ENCODE data around the gene PCGF2.
A peak's percentile ranks its signal among the peaks of the same experiment; 100 is the strongest.
"Not testable (repeated sequence)": the region's sequence is repeated elsewhere in the genome, so short reads cannot be mapped to it uniquely, and the experiment has no call there.

PCGF2 gene

DNA sequence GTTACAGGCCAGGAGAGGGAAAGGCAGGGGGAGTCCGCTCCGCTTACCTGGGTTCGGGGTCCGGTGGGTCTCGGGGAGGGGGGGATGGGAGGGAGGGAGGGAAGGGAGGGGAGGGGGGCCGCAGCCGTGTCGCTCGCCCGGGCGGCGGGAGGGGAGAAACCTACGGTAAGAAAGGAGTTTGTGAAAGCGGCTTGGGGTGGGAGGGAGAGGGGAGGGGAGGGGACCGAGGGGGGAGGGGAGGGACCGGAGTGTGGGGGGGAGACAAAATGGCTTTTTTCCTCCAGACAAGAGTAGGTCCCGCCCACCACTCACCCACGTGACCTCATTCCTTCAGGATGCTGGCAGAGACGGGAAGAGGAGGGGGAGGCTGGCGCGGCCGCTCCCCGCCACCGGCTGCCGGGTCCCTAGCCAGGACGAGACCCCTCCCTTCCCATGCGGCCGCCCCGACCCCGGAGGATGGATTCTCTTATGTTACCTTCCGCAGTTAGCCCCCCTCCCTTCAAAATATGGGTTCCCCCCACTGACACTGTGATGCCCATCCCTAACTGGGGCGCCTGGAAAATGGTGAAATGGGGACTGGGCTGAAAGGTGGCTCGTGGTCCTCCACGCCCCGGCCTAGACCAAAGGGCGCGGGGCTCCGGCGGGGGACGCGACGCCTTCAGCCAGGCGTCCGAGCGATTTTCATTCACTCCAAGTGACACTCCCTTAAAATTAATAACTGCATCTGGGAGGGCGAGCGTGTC is at the start of gene PCGF2:
Gene PCGF2, minus strand, starts transcription at position 188 of the 743 bp plus-strand sequence. CDS start 7,934 bp downstream, outside the sequence.
- peak; percentile 70 for DNase-seq (ENCODE audit: low read depth)

DNA sequence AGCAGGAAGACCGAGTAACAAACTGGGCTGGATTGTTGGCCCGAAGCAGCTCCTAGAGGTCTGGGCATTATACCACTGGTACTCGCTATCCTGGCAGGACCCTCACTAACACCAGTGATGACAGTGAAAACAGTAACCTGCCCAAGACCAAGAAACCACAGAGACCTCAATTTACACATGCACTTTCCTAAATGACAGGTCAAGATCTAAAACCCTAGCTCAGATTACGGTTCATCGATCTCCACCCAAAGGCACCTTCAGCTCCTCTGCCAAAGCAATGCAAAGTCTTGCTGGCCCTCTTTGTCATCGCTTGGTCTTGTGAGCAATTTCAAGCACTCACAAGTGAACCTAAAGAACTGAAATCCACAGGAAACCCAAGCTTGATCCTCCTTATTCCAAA is 49.7 kb upstream of the PCGF2 start:
- no peak for DNase-seq (ENCODE audit: low read depth)

DNA sequence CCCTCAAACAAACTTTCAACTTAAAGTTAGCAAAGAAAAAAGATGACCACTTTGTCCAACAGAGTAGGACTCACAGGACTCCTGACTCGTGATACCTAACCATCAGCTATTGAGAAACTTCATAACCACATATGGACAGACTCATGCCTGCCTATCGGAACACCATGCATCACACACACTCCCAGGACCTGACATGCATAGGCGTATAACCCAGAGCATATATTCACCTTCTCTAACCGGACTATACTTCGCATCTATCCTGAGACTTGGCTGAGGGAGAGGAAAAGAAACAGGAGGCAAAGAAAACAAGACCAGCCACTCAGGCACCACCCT is 49.0 kb upstream of the PCGF2 start:
- DNase-seq (ENCODE audit: low read depth) = no peak

DNA sequence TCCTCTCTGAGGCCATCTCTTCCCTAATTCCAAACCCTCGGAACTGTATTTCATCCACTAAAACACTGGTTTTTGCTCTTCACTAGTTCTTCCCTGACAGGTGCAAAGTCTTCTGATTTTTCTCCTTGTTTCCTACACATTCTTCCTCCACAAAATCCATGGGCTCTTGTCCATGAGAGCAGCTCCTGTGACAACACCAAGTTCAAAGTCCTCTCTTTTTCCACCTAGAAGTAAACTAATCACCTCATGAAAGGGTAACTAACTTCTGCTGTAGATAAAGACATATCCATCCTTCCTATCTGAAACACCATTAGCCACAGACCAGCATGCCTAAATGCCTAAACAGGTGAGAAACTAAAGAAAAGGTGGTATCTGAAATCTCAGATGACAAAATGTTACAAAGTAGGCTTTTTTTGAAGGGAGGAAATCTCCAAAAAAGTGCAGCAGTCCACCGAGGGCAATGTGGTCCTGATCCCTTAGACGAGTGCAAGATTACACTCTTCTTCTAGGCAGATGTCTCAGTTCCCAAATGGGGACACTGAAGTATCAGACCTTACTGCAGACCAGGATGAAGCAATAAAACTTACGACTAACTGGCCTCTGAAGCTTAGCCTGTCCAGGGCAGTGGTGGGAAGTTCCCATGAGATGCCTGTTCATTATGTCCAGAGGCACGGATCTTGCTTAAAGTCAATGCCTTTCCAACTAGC is 48.5 kb upstream of the PCGF2 start:
- DNase-seq (ENCODE audit: low read depth) = no peak

DNA sequence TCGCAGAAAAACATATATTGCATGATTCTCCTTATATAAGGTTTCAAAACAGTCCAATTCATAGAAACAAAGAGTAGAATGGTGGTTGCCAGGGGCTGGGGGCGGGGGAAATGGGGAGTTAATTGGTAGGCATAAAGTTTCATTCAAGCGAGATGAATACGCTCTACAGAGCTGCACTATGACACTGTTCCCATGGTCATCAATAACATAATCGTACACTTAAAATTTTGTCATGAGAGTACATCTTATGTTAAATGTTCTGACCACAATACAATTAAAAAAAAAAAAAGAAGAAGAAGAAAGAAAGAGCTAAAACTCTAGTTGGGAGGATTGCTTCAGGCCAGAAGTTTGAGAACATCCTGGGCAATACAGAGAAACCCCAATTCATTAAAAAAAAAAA is 46.1 kb upstream of the PCGF2 start:
- no peak for DNase-seq (ENCODE audit: low read depth)

DNA sequence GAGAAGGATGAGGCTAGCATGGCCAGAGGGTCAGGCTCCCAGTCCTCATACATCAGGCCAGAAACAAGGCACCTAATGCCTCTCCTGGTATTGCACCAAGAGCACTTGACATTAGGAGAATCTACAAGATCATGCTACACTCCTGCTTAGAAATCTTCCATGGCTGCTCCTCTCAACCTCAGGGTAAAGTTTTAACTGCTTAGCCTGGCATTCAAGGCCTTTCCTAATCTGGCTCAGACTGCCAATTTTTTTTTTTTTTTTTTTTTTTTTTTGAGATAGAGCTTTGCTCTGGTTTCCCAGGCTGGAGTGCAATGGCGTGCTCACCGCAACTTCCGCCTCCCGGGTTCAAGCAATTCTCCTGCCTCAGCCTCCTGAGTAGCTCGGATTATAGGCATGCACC is 43.0 kb upstream of the PCGF2 start:
- DNase-seq (ENCODE audit: low read depth) = no peak

DNA sequence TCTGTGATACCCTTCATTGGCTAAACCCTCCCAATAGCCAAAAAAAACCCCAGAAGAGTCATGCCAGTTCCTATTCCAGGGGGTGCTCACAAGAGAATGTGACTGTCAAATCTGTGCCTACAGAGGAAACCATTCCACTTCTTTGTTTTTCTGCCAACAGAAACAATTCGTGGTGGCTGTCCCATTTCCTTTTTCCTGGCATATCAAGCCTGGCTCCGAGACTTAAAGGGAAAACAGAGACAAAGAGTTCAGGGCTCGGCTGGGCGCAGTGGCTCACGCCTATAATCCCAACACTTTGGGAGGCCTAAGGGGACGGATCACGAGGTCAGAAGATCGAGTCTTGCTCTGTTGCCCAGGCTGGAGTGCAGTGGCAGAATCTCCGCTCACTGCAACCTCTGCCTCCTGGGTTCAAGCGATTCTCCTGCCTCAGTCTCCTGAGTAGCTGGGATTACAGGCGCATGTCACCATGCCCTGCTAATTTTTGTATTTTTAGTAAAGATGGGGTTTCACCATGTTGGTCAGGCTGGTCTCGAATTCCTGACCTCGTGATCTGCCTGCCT is 42.1 kb upstream of the PCGF2 start:
- not testable (repeated sequence) for DNase-seq (ENCODE audit: low read depth)

DNA sequence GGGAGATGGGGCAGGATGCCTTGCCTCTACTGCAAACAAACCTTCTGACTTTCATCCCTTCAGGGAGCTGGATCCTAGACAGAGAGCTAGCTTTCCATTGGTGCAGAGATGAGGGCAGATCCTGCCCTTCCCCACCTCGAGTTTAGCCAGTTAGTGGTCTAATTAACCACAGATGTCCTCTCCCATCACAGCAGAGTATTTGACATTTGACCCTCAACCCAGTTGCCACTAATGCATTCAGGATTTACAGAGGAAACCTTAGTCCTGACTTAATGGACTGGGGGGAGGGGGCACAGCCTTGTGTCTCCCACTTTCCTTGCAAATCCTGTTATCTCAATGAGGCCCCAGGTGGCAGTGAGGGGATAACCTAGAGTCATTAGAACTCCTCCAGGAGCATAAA is 41.0 kb upstream of the PCGF2 start:
- no peak for DNase-seq (ENCODE audit: low read depth)

DNA sequence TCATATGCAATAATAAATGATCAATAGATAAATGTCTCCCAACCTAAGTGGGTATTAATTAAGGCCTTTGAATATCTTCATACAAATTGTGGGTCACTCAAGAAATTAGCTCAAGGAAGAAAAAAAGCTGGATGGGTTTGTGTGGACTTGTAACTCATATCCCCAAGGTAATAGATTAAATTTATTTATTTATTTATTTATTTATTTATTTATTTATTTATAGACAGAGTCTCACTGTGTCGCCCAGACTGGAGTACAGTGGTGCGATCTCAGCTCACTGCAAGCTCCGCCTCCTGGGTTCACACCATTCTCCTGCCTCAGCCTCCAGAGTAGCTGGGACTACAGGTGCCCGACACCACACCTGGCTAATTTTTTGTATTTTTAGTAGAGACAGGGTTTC is 39.9 kb upstream of the PCGF2 start:
- DNase-seq (ENCODE audit: low read depth) = not testable (repeated sequence)

DNA sequence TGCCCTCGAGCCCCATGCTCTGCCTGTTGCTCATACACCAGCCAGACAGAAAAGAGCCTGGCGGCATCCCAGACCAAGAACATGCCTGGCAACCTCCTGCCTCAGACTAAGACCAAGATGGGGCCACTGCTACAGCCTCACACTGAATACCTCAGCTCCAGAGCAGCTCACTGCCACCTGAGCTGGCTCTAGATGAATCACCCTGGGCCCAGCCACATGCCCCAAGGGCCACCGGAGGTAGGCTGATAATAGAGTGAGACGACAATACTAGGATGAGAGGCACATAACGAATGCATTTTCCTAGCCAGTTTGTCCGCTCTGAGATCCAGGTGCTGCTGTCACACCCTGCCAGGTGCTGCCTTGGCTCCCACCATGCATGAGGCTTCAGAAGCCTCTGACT is 38.2 kb upstream of the PCGF2 start:
- no peak for DNase-seq (ENCODE audit: low read depth)

DNA sequence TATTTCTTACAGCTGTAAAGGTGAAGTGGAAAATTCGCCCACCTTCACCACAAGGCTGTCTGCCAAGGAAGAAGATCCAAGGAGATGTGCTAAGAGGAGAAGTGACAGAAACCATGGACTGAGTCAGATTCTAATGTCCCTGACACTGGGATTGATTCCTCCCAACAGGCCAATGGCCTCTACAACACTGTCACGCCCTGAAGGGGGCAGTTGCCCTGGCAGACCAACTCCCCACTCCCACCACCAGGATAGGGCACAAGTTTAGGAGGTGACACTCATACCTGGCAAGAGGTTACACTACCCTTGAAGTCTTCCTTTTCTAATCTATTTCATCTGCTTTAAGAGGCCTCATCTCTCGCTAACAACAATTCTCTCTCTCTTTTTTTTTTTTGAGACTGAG is 35.1 kb upstream of the PCGF2 start:
- no peak for DNase-seq (ENCODE audit: low read depth)

DNA sequence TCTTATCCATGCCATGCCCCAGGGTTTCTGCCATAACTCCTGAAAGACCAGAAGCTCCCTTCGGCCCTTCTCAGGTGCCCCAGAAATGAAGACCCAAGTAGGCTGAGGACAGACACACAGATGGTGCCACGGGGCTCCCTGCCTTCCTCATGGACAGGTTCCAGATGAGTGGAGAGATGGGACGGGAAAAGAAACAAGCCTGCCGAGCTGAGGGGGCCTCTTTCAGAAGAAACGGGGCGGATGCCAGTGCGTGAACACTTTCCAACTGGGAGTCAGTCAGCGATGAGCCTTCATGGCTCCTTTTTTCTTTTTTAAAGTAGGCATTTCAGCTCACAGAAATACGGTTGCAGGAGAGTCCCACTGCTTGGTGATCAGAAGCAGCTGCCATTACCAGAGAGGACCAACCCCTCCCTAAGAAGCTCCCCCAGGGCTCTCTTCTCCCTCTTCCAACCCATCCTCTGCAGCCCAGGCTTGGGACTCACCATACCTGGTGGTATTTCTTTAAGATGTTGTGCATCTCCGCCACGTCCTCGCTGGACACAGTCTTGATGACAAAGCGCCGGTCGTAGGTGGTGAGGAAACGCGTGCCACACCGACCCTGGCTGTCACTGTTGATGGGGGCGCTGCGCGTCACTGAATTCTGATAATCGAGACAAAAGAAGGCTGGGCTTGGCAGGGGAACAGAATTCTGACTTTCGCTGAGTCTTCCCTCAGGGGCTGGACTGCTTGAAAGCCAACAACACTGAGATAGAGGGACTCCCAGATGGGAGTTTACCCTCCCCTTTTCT is 32.0 kb upstream of the PCGF2 start:
- DNase-seq (ENCODE audit: low read depth) = no peak

DNA sequence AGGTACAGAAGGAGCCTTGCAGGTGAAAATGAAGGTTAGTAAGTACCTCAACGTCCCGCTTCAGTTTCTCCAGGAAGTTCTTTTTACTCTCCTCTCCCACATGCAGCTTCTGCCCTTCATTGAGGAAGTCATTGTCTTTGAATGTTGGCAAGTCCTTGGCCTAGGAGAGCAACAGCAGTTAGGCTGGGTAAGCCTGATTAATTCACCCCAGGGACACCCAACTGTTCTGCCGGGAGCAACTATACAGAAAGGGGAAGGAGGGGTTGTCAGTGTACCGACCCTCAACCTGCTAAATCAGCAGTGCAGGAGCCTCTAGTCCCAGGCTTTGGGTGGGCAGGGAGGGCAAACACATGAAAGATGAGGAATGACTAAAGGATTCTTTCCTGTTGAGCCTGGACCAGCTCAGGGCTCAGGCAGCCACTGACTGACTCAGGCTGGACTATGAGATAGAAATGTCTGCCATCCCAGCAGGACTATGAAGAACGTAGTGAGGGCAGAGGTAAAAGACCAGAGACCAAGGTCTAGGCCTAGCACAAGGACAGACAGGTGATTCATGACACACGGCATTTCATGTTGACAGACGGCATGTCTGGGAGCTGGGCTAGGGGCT is 29.6 kb upstream of the PCGF2 start:
- DNase-seq (ENCODE audit: low read depth) = no peak

DNA sequence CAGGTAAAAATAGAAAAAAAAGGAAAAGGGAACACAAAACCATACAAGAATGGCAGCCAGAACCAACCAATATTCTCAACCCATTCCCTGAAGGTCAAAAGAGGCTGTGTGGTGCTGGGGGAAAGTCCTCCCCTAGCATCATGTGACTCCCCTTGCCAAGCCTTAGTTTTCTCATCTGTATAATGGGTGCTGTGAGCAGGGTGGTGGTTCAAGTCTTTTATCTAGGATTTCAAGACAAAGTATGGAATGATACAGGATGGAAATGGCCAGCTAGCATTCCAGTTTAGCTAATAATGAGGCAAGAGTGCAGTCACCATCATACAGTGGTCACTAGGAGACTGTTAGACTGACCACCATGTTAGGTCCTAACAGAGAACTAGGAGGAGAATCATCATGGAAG is 25.1 kb upstream of the PCGF2 start:
- no peak for DNase-seq (ENCODE audit: low read depth)

DNA sequence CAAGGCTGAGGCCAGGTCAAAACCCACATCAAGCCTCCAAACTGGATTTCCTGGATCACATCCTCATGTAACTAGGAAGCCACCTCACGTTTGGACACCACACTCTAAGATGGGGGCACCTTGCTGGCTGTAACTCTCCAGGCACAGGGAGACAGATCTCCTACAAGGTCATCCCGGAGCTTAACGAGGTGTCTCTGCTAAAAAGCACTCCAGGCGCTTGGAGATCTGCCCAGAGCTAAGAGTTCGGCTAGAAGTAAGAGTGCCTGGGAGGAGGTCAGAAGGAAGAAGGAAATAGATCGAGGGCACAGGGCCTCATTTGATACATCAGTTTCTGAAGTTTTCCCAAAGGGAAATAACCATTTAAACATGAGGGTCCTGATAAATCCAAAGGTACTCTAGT is 20.3 kb upstream of the PCGF2 start:
- DNase-seq (ENCODE audit: low read depth) = no peak

DNA sequence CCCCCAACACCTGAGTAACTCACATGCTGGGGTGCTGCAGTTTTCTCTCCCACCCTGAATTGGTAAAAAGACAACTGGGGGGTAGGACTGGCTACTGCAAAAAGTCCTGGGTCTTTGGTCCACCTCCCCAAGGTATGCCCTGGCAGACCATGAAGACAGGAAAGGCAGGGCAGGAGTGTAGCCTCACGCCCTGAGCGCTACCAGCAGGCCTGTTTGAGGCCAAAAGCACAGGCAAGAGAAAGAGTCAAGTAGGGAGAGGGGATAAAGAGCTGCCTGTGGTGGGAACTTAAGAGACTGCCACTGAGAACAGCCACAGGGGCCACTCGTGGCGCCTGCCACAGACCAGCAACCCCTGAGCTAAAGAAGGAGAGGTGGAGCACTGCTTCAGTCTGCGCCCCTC is 18.2 kb upstream of the PCGF2 start:
- DNase-seq (ENCODE audit: low read depth) = no peak

DNA sequence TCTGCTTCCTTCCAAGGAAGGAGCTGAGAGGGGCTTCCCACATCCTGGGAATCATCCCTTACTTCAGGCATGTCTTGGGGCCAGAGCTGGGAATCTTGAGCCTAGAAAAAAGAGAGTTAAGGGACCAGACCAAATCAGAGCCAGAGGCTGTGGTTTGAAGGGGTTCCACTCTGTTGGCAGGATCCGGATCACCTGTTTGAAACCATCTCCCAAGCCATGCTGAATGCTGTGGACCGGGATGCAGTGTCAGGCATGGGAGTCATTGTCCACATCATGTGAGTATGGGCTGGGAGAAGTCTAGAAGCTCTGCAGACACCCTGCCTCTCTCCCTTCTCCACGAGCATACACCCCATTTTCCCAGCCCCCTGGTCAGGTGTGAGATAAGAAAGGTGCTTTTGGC is 14.1 kb upstream of the PCGF2 start:
- no peak for DNase-seq (ENCODE audit: low read depth)

DNA sequence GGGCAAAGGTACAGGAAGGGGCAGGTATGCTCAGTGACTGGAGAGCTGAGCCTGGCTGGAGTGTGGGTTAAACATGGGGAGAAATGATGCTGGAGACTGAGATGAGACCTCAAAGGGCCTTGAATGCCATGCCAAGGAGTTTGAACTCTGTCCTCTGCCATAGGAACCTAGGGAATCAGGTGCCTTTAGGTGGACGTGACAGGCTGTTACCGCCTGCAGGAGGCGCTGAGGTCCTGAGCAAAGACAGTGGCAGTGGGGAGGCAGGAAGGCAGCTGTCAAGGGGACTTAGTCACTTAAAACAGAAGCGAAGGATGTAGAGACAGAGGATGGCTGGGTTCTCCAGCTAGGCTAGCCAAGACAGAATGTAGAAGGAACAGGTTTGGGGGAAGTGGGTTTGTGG is 13.5 kb upstream of the PCGF2 start:
- no peak for DNase-seq (ENCODE audit: low read depth)

DNA sequence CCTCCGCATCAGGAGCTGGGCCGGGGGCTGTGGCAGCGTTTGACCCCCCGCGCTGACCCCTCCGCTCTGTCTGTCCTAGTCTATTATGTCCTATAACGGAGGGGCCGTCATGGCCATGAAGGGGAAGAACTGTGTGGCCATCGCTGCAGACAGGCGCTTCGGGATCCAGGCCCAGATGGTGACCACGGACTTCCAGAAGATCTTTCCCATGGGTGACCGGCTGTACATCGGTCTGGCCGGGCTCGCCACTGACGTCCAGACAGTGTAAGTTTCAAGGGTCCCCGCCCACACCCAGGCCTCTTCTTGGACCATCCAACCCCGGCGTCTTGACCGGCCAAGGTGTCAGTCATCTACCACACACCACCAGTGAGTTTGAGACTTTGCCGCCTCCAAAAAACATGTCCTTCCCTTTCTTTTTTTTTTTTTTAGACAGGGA is 5.0 kb upstream of the PCGF2 start:
- DNase-seq (ENCODE audit: low read depth) = no peak

DNA sequence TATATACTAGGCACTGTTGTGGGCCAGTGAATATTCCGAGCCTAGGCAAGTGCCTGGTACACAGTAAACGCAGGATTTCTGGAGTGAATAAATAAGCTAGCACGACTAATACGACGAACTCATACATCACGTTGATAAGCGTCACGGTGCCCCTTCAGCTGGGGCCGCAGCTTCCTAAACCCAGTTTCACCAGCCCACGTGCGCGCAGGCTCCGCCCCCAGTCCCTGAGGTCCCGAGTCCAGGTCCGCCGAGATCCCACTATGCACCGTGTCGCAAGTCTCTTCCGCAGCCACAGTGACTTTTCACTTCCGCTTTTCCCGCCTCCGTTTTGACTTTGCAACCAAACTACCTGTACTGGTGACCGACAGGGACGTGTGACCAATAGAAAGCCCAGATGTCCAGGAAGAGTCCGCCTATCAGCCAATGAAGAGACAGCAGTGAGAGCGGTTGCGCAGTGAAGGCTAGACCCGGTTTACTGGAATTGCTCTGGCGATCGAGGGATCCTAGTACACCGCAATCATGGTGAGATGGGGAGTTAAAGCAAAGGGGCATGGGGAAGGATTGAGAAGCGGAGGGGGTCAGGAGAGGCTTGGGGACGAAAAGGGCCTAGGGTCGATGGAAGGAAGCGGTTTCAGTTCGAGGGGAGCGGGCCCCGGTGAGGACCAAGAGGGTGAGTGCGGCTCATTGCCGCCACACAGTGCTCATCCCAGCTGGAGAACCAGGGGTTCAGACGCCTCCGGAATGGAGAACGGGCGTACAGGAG is 4.4 kb upstream of the PCGF2 start, which contains the start of gene PSMB3:
Gene PSMB3, plus strand, starts transcription at position 434 of the 763 bp plus-strand sequence. Its CDS starts 86 bp downstream, at position 520.
- DNase-seq (ENCODE audit: low read depth) = peak; percentile 100

DNA sequence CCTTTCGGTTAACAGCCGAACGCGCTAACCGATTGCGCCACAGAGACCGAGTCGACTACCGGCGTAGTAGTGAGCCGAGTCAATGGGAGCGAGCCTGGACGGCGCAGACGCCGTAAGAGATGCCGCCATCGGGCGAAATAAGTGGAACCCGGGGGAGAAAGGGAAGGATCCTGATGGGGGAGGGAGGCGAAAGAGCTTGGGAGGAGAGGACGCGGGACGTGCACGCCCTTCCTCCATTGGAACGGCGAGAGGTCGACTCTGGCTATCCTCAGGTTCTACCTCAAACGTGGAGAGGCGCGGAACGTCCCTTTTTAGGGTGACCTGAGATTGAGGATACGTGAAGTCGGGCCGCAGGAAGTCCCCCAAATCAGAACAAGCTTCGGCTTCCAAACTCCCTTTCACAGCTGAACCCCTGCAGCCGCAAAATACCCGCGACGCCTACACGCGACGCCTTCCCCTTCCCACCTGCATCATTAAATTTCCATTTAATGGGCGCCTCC is 3.7 kb upstream of the PCGF2 start:
- DNase-seq (ENCODE audit: low read depth) = no peak

Data from GM04504 (cell line).